ENCODE data around the gene PHAX. TPM values are rescaled to one million over a fixed set of nuclear protein-coding genes. Genes with fewer than 3 reads are reported as not detected.
"Not testable (repeated sequence)": the region's sequence is repeated elsewhere in the genome, so short reads cannot be mapped to it uniquely, and the experiment has no call there.

Gene PHAX
- total RNA-seq, 6 experiments from 2014 or later, result 11.0 to 24.6 (median 19.4) TPM

- WGBS (ENCODE audit: insufficient coverage, low coverage, low lambda C conversion rate, missing lambda C conversion rate), result 91% methylated on average over 4 of the region's 4 CpGs
- no peak for TF ChIP-seq CTCF (IDR thresholded peaks at IDR 0.05)
- TF ChIP-seq POLR2A (IDR thresholded peaks at IDR 0.05), result no peak
- Histone ChIP-seq H3K4me1 (peaks cover 0 to 27% (median 6%) of the 10 kb centered on the region in 4 donors), H3K27ac (no peak overlapping the region), H3K9me3 (no peaks in the 10 kb centered on the region), H3K4me3 (no peak overlapping the region), H3K27me3 (no peaks in the 10 kb centered on the region), H3K36me3 (peaks cover 0 to 2% (median 0%) of the 10 kb centered on the region in 4 donors)
- no peak for DNase-seq
- no peak for ATAC-seq
- intact Hi-C loops (cut with DNase I), result no loop called here
Observed at GRCh38 chr5:126597156-126597555, 3.6 kb upstream of the PHAX start.

- H3K9me3 ChIP-seq, result no peaks in the 10 kb centered on the region
- intact Hi-C loops (cut with DNase I), result no loop called here
- no peak overlapping the region for H3K4me3 ChIP-seq
- DNase-seq, result no peak
- no peak for ATAC-seq
- H3K36me3 ChIP-seq, result peaks cover 0 to 16% (median 0%) of the 10 kb centered on the region in 4 donors
- 93% methylated on average over 6 of the region's 7 CpGs for WGBS (ENCODE audit: insufficient coverage, low coverage, low lambda C conversion rate, missing lambda C conversion rate)
- no peaks in the 10 kb centered on the region for H3K27me3 ChIP-seq
- no peak overlapping the region for H3K27ac ChIP-seq
- TF ChIP-seq CTCF (IDR thresholded peaks at IDR 0.05), result no peak
- TF ChIP-seq POLR2A (IDR thresholded peaks at IDR 0.05), result no peak
- H3K4me1 ChIP-seq, result peaks cover 0 to 20% (median 5%) of the 10 kb centered on the region in 4 donors
Observed at GRCh38 chr5:126599499-126599898, 1.2 kb upstream of the PHAX start.

GRCh38 chr5:126599971-126600630, 646 bp upstream of the PHAX start:
- peaks cover 0 to 23% (median 6%) of the 10 kb centered on the region in 4 donors for H3K4me1 ChIP-seq
- not testable (repeated sequence) for H3K9me3 ChIP-seq, DNase-seq, H3K27me3 ChIP-seq
- peak overlapping the region in 2 of 3 donors; percentile 77 to 87 for H3K27ac ChIP-seq
- peak overlapping the region; percentile 96 to 100 (median 100) for H3K4me3 ChIP-seq
- 48% methylated on average over 13 of the region's 15 CpGs for WGBS (ENCODE audit: insufficient coverage, low coverage, low lambda C conversion rate, missing lambda C conversion rate)
- ATAC-seq, result peak in 1 of 4 donors; percentile 61
- H3K36me3 ChIP-seq, result peaks cover 0 to 22% (median 0%) of the 10 kb centered on the region in 4 donors
- intact Hi-C loops (cut with DNase I), result loop anchor here in 1 of 2 donors (10.0 kb wide), 1 partner anchor 55 kb away; no protein-coding TSS in a partner anchor

- no peak for TF ChIP-seq CTCF (IDR thresholded peaks at IDR 0.05)
- TF ChIP-seq POLR2A (IDR thresholded peaks at IDR 0.05), result no peak
- Histone ChIP-seq H3K36me3 (peaks cover 0 to 34% (median 3%) of the 10 kb centered on the region in 4 donors), H3K27ac (no peak overlapping the region), H3K27me3 (no peaks in the 10 kb centered on the region), H3K4me1 (peaks cover 0 to 35% (median 8%) of the 10 kb centered on the region in 4 donors), H3K4me3 (no peak overlapping the region), H3K9me3 (no peaks in the 10 kb centered on the region)
- intact Hi-C loops (cut with DNase I), result loop anchor here in 1 of 2 donors (10.0 kb wide), 1 partner anchor 59 kb away; no protein-coding TSS in a partner anchor
- DNase-seq, result no peak
- ATAC-seq, result no peak
- WGBS (ENCODE audit: insufficient coverage, low coverage, low lambda C conversion rate, missing lambda C conversion rate), result 63% methylated on average over 6 of the region's 6 CpGs
Observed at GRCh38 chr5:126603402-126603991, 2.8 kb downstream of the PHAX start.

- intact Hi-C loops (cut with DNase I), result loop anchor here in 1 of 2 donors (10.0 kb wide), 1 partner anchor 61 kb away; no protein-coding TSS in a partner anchor
- Histone ChIP-seq H3K27me3 (no peaks in the 10 kb centered on the region), H3K4me1 (peaks cover 0 to 36% (median 8%) of the 10 kb centered on the region in 4 donors), H3K4me3 (no peak overlapping the region), H3K9me3 (no peaks in the 10 kb centered on the region), H3K36me3 (peaks cover 0 to 54% (median 3%) of the 10 kb centered on the region in 4 donors), H3K27ac (no peak overlapping the region)
- 94% methylated on average over 5 of the region's 5 CpGs for WGBS (ENCODE audit: insufficient coverage, low coverage, low lambda C conversion rate, missing lambda C conversion rate)
- TF ChIP-seq POLR2A (IDR thresholded peaks at IDR 0.05), result no peak
- TF ChIP-seq CTCF (IDR thresholded peaks at IDR 0.05), result no peak
- ATAC-seq (no peak), DNase-seq (no peak)
Observed at GRCh38 chr5:126605525-126605924, 4.8 kb downstream of the PHAX start.

Data from right lobe of liver (tissue), 6 donors.